Neural progenitor cell (in vitro differentiated cells): ENCODE data around the gene P3H1.

ENCODE experiments used
- CTCF ChIP-seq: fragments of 200-600 bp; sonication (generic); IDR thresholded peaks from 2 replicates; pipeline ENCODE4 v1.5.1; 2017; ENCODE audit warnings: antibody characterized with exemption, mild to moderate bottlenecking
- EZH2phosphoT487 ChIP-seq: fragments of 200-600 bp; sonication (generic); IDR thresholded peaks from 2 replicates; pipeline ENCODE4 v1.6.1; 2017; ENCODE audit warnings: antibody characterized with exemption

- TF ChIP-seq CTCF (no peak), EZH2phosphoT487 (no peak)
These were observed 34.6 kb downstream of the P3H1 start for GRCh38 chr1:42732126-42732680.
